DND-41 (cell line): ENCODE results near the gene CRY1.

ENCODE experiments used
- EZH2 ChIP-seq: IDR thresholded peaks from 3 replicates; pipeline ENCODE4 v1.6.1; 2012; ENCODE audit warnings: borderline replicate concordance, low read depth, mild to moderate bottlenecking, moderate library complexity, low read length, inconsistent platforms; ENCODE audit not compliant: severe bottlenecking
- TF ChIP-seq, protein P1 (sequence below): IDR thresholded peaks from 2 replicates; pipeline ENCODE4 v1.5.1; 2012; ENCODE audit warnings: borderline replicate concordance, low read length, moderate library complexity, mild to moderate bottlenecking; ENCODE audit not compliant: poor library complexity, severe bottlenecking; ENCODE audit errors: extremely low read depth

- TF ChIP-seq EZH2, result no peak
- TF ChIP-seq, protein P1, sequence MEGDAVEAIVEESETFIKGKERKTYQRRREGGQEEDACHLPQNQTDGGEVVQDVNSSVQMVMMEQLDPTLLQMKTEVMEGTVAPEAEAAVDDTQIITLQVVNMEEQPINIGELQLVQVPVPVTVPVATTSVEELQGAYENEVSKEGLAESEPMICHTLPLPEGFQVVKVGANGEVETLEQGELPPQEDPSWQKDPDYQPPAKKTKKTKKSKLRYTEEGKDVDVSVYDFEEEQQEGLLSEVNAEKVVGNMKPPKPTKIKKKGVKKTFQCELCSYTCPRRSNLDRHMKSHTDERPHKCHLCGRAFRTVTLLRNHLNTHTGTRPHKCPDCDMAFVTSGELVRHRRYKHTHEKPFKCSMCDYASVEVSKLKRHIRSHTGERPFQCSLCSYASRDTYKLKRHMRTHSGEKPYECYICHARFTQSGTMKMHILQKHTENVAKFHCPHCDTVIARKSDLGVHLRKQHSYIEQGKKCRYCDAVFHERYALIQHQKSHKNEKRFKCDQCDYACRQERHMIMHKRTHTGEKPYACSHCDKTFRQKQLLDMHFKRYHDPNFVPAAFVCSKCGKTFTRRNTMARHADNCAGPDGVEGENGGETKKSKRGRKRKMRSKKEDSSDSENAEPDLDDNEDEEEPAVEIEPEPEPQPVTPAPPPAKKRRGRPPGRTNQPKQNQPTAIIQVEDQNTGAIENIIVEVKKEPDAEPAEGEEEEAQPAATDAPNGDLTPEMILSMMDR, result no peak
Measured at GRCh38 chr12:106984588-106985137, 108.7 kb downstream of the CRY1 start.
